ENCODE data around the gene KBTBD8.

Gene KBTBD8

GRCh38 chr3:67028001-67028784 is 30.1 kb downstream of the KBTBD8 start:
- peaks cover 14% of the 10 kb centered on the region for H3F3A ChIP-seq (ENCODE audit: insufficient read depth, low read length)
- H3K9ac ChIP-seq (ENCODE audit: low read length) = no peak overlapping the region
- H2AFZ ChIP-seq (ENCODE audit: low read length) = no peak overlapping the region
- peaks cover 45% of the 10 kb centered on the region for H3K4me1 ChIP-seq (ENCODE audit: low read length)
- no peak for TF ChIP-seq EZH2 (optimal IDR thresholded peaks at IDR 0.05; ENCODE audit: low read depth, low read length)
- no peak for TF ChIP-seq EZH2phosphoT487 (IDR thresholded peaks at IDR 0.05; ENCODE audit: low read length)
- H3K36me3 ChIP-seq (replicated peaks; ENCODE audit: insufficient read depth, low read length) = no peaks in the 10 kb centered on the region
- no peaks in the 10 kb centered on the region for H3K79me2 ChIP-seq (ENCODE audit: low read length)
- H3K4me3 ChIP-seq (ENCODE audit: low read length) = no peak overlapping the region
- H3K4me2 ChIP-seq (ENCODE audit: low read depth, low read length) = no peak overlapping the region
- no peaks in the 10 kb centered on the region for H3K9me2 ChIP-seq (replicated peaks; ENCODE audit: insufficient read depth, low read length)
- H3K27ac ChIP-seq (ENCODE audit: low read length) = no peak overlapping the region
- no peaks in the 10 kb centered on the region for H4K20me1 ChIP-seq (ENCODE audit: insufficient read depth, low read length)
- H3K27me3 ChIP-seq (replicated peaks; ENCODE audit: insufficient read depth, low read length) = no peaks in the 10 kb centered on the region
- no peaks in the 10 kb centered on the region for H3K9me3 ChIP-seq (replicated peaks; ENCODE audit: insufficient read depth, low read length)
- no peak for DNase-seq

- Histone ChIP-seq H3K4me3 (ENCODE audit: low read length) (peak overlapping the region; percentile 20; the same call in 1 of the 2 replicates), H3K36me3 (replicated peaks; ENCODE audit: insufficient read depth, low read length) (no peaks in the 10 kb centered on the region), H2AFZ (ENCODE audit: low read length) (peak overlapping the region; percentile 54), H3F3A (ENCODE audit: insufficient read depth, low read length) (peaks cover 14% of the 10 kb centered on the region), H3K79me2 (ENCODE audit: low read length) (no peaks in the 10 kb centered on the region), H3K27ac (ENCODE audit: low read length) (peak overlapping the region; percentile 91), H3K4me1 (ENCODE audit: low read length) (peaks cover 48% of the 10 kb centered on the region), H3K4me2 (ENCODE audit: low read depth, low read length) (peak overlapping the region; percentile 64), H3K9me2 (replicated peaks; ENCODE audit: insufficient read depth, low read length) (no peaks in the 10 kb centered on the region), H3K9me3 (replicated peaks; ENCODE audit: insufficient read depth, low read length) (no peaks in the 10 kb centered on the region), H4K20me1 (ENCODE audit: insufficient read depth, low read length) (no peaks in the 10 kb centered on the region), H3K27me3 (replicated peaks; ENCODE audit: insufficient read depth, low read length) (no peaks in the 10 kb centered on the region), H3K9ac (ENCODE audit: low read length) (peak overlapping the region; percentile 52)
- no peak for TF ChIP-seq EZH2phosphoT487 (IDR thresholded peaks at IDR 0.05; ENCODE audit: low read length)
- TF ChIP-seq, protein P1, sequence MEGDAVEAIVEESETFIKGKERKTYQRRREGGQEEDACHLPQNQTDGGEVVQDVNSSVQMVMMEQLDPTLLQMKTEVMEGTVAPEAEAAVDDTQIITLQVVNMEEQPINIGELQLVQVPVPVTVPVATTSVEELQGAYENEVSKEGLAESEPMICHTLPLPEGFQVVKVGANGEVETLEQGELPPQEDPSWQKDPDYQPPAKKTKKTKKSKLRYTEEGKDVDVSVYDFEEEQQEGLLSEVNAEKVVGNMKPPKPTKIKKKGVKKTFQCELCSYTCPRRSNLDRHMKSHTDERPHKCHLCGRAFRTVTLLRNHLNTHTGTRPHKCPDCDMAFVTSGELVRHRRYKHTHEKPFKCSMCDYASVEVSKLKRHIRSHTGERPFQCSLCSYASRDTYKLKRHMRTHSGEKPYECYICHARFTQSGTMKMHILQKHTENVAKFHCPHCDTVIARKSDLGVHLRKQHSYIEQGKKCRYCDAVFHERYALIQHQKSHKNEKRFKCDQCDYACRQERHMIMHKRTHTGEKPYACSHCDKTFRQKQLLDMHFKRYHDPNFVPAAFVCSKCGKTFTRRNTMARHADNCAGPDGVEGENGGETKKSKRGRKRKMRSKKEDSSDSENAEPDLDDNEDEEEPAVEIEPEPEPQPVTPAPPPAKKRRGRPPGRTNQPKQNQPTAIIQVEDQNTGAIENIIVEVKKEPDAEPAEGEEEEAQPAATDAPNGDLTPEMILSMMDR (IDR thresholded peaks at IDR 0.05; ENCODE audit: low read length) = no peak
- peak; percentile 87 for DNase-seq
These were observed 33.0 kb downstream of the KBTBD8 start for GRCh38 chr3:67030785-67031740.

DNA sequence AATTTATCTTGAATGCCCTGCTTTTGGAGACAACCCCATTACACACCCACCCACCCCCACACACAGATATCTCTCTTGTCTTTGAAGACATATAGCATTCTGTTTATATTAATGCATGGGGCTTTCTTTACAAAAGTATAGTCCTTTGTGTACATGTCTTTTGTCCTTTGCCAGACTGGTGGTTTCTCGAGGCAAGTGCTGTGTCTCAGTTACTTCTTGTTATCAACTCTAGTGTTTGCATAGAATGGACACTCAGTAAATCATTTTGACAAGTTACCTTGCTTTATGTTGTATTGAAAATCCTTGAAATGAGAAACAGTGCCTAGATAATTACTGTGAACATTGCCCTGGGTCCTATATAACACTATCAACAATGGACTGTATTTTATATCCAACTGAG is 33.9 kb downstream of the KBTBD8 start:
- peaks cover 14% of the 10 kb centered on the region for H3F3A ChIP-seq (ENCODE audit: insufficient read depth, low read length)
- no peaks in the 10 kb centered on the region for H3K27me3 ChIP-seq (replicated peaks; ENCODE audit: insufficient read depth, low read length)
- peak overlapping the region; percentile 39; the same call in 1 of the 2 replicates for H2AFZ ChIP-seq (ENCODE audit: low read length)
- no peaks in the 10 kb centered on the region for H3K79me2 ChIP-seq (ENCODE audit: low read length)
- no peak for DNase-seq
- no peaks in the 10 kb centered on the region for H4K20me1 ChIP-seq (ENCODE audit: insufficient read depth, low read length)
- TF ChIP-seq, protein P1 (IDR thresholded peaks at IDR 0.05; ENCODE audit: low read length) = no peak
- no peak for TF ChIP-seq EZH2phosphoT487 (IDR thresholded peaks at IDR 0.05; ENCODE audit: low read length)
- no peak for TF ChIP-seq EZH2 (optimal IDR thresholded peaks at IDR 0.05; ENCODE audit: low read depth, low read length)
- H3K27ac ChIP-seq (ENCODE audit: low read length) = peak overlapping the region; percentile 91; the same call in 1 of the 2 replicates
- peaks cover 48% of the 10 kb centered on the region for H3K4me1 ChIP-seq (ENCODE audit: low read length)
- H3K9me2 ChIP-seq (replicated peaks; ENCODE audit: insufficient read depth, low read length) = no peaks in the 10 kb centered on the region
- no peak overlapping the region for H3K4me2 ChIP-seq (ENCODE audit: low read depth, low read length)
- no peak overlapping the region for H3K4me3 ChIP-seq (ENCODE audit: low read length)
- no peaks in the 10 kb centered on the region for H3K9me3 ChIP-seq (replicated peaks; ENCODE audit: insufficient read depth, low read length)
- no peak overlapping the region for H3K9ac ChIP-seq (ENCODE audit: low read length)
- no peaks in the 10 kb centered on the region for H3K36me3 ChIP-seq (replicated peaks; ENCODE audit: insufficient read depth, low read length)
